Psoas muscle (tissue), 8 donors: ENCODE measurements around the gene RHBDL2. TPM values are rescaled to one million over a fixed set of nuclear protein-coding genes. Genes with fewer than 3 reads are reported as not detected.

Source experiments
- ATAC-seq, 4 donors: fragments of 200-7000 bp; cut with Tn5 transposase; one replicate each; pipeline ENCODE4 v1.9.1; 2020; ENCODE audit warnings: moderate library complexity in 3 of 4, mild to moderate bottlenecking in 2 of 4
- DNase-seq, 2 donors: peaks; one replicate each; pipeline ENCODE4 v3.0.0-alpha.2; 2020
- H3K27ac ChIP-seq: fragments of 200-600 bp; one replicate; pipeline ENCODE4 v1.8.0; 2022
- H3K27me3 ChIP-seq, 3 donors: fragments of 200-600 bp in 1 of 3; one replicate each; pipeline versions ENCODE4 v1.6.1 to v1.8.0; 2013 to 2022; ENCODE audit warnings: low read length in 2 of 3, mild to moderate bottlenecking in 2 of 3, moderate library complexity in 1 of 3; ENCODE audit not compliant: insufficient read depth in 3 of 3
- H3K36me3 ChIP-seq, 2 donors: fragments of 200-600 bp in 1 of 2; one replicate each; pipeline versions ENCODE4 v1.6.1 to v1.8.0; 2013 to 2022; ENCODE audit warnings: low read depth in 1 of 2, mild to moderate bottlenecking in 1 of 2, moderate library complexity in 1 of 2; ENCODE audit not compliant: insufficient read depth in 1 of 2
- H3K4me1 ChIP-seq: fragments of 200-600 bp; one replicate; pipeline ENCODE4 v1.8.0; 2022
- H3K4me3 ChIP-seq: fragments of 200-600 bp; one replicate; pipeline ENCODE4 v1.8.0; 2022; ENCODE audit warnings: mild to moderate bottlenecking
- H3K9me3 ChIP-seq: fragments of 200-600 bp; one replicate; pipeline ENCODE4 v1.8.0; 2022
- CTCF ChIP-seq: fragments of 200-600 bp; IDR thresholded peaks from one replicate; pipeline ENCODE4 v1.8.0; 2022; ENCODE audit warnings: antibody characterized with exemption
- WGBS, 3 donors: extraction: QIAGEN DNeasy Blood & Tissue Kit; methylation state at CpG; one replicate each; pipeline versions ENCODE4 v1.1.6 to v1.1.7; 2013; 5-methylcytosine and 5-hydroxymethylcytosine counted together
- intact Hi-C, 2 donors: fragments of 100-400 bp; cut with DNase I; formaldehyde crosslinking; loops; one replicate each; pipeline versions ENCODE4 v1.11.0 to v1.14.2; 2022
- polyA plus RNA-seq, 3 donors: library from polyadenylated mRNA; stranded (reverse); fragments of 200-250 nt; gene quantifications; one replicate each; pipeline ENCODE4 v1.2.3, GENCODE V29; 2013
- total RNA-seq, 4 donors: library from RNA; stranded (reverse); fragmentation: NEBNext Ultra II Directional in 2 of 4; extraction: Animal tissue kit (Norgen Biotek cat#: 25700) in 2 of 4; gene quantifications; one replicate each; pipeline versions ENCODE4 v1.2.1 to v1.2.4, GENCODE V29; 2021 to 2023
- donor health status: healthy with polysubstance abuse.
- donor health status: DM: no; HTN: no; CAD: no; lungs with moderate emphysema.
- donor health status: Bipolar disorder and iron deficiency.
- donor health status: healthy.
- donor health status: DM: yes; HTN: yes; CAD: no.
- donor health status: DM: no; HTN: no; CAD: no.
- donor health status: DM: no; HTN: no; CAD: no.
- donor health status: DM: yes; HTN: yes; CAD: no.

RHBDL2 gene
- total and polyA plus RNA-seq, 7 donors, result 0.09 to 0.31 (median 0.16) TPM; not detected in 4

DNA sequence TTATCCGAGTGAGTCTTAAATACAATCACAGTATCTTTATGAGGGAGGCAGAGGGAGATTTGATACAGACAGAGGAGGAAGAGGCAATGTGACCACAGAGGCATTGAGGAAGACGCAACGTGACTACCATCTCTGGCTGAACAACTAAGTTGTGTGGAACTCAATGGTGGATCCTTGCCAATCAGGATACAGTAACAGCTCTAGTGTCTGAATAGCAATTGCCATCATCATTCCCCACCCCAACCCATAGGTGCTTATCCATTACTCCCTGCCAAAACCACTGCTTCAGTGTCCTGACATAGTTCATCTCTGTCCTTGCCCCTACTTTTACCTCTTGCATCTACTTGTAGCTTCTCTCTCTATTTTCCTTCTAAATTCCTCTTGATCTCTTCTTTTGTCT lies 20.5 kb upstream of the RHBDL2 start:
- DNase-seq, result no peak
- WGBS, 3 donors, result 45 to 55% (median 46%) methylated on average over 3 of the region's 3 CpGs
- Histone ChIP-seq H3K27me3 (peaks cover 0 to 4% (median 0%) of the 10 kb centered on the region in 3 donors), H3K4me3 (no peak overlapping the region), H3K4me1 (peaks cover 3% of the 10 kb centered on the region), H3K36me3 (no peaks in the 10 kb centered on the region), H3K27ac (no peak overlapping the region), H3K9me3 (no peaks in the 10 kb centered on the region)
- intact Hi-C loops, result no loop called here
- no peak for TF ChIP-seq CTCF
- ATAC-seq, result peak in 3 of 4 donors; percentile 33 to 80 (median 79)

- intact Hi-C loops, result no loop called here
- ATAC-seq, result no peak
- peaks cover 0 to 7% (median 0%) of the 10 kb centered on the region in 3 donors for H3K27me3 ChIP-seq
- WGBS, 3 donors, result 90 to 97% (median 93%) methylated on average over 2 of the region's 2 CpGs
- TF ChIP-seq CTCF, result no peak
- H3K4me3 ChIP-seq, result no peak overlapping the region
- no peaks in the 10 kb centered on the region for H3K36me3 ChIP-seq
- no peaks in the 10 kb centered on the region for H3K9me3 ChIP-seq
- no peak overlapping the region for H3K27ac ChIP-seq
- DNase-seq, result no peak
- peaks cover 3% of the 10 kb centered on the region for H3K4me1 ChIP-seq
Measured at GRCh38 chr1:38958967-38959366, 17.3 kb upstream of the RHBDL2 start.

DNA sequence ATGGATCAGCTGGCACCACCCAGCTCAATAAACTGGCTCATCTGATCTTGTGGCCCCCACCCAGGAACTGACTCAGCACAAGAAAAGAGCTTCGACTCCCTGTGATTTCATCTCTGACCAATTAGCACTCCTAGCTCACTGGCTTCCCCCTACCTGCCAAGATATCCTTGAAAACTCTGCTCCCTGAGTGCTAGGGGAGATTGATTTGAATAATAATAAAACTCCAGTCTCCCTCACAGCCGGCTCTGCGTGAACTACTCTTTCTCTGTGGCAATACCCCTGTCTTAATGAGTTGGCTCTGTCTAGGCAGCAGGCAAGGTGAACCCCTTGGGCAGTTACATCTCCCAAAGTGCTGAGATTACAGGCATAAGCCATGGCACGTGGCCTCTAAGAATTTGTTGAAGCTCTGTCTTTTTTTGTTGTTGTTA lies 11.8 kb upstream of the RHBDL2 start:
- H3K27ac ChIP-seq, result no peak overlapping the region
- DNase-seq (no peak), ATAC-seq (no peak)
- no peaks in the 10 kb centered on the region for H3K36me3 ChIP-seq
- peaks cover 0 to 2% (median 0%) of the 10 kb centered on the region in 3 donors for H3K27me3 ChIP-seq
- intact Hi-C loops, result no loop called here
- no peaks in the 10 kb centered on the region for H3K9me3 ChIP-seq
- H3K4me1 ChIP-seq, result no peaks in the 10 kb centered on the region
- no peak for TF ChIP-seq CTCF
- 25 to 34% (median 28%) methylated on average over 4 of the region's 4 CpGs for WGBS, 3 donors
- H3K4me3 ChIP-seq, result no peak overlapping the region

GRCh38 chr1:38950553-38950952 lies 8.9 kb upstream of the RHBDL2 start:
- ATAC-seq (no peak), DNase-seq (no peak)
- intact Hi-C loops, result no loop called here
- H3K4me1 ChIP-seq, result no peaks in the 10 kb centered on the region
- no peak overlapping the region for H3K27ac ChIP-seq
- H3K27me3 ChIP-seq, result peaks cover 0 to 2% (median 0%) of the 10 kb centered on the region in 3 donors
- TF ChIP-seq CTCF, result no peak
- H3K9me3 ChIP-seq, result no peaks in the 10 kb centered on the region
- 56 to 59% (median 58%) methylated on average over 2 of the region's 2 CpGs for WGBS, 3 donors
- H3K4me3 ChIP-seq, result no peak overlapping the region
- H3K36me3 ChIP-seq, result no peaks in the 10 kb centered on the region

DNA sequence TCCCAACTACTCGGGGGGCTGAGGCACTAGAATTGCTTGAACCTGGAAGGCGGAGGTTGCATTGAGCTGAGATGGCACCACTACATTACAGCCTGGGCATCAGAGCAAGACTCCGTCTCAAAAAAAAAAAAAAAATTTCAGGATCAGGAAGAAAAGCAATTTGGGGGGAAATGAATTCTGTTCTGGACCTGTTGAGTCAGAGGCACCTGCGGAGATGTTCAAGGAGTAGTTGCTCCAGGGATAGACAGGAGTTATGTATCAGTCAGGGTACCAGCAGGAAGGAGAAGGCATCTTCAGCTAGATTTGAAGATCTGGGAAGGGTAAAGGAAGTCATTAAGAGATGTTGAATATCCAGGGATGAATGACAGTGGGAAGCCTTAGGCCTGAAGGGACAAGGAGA lies 2.9 kb upstream of the RHBDL2 start:
- WGBS, 3 donors, result 93 to 94% (median 93%) methylated on average over 4 of the region's 4 CpGs
- ATAC-seq (no peak), DNase-seq (no peak)
- no peak for TF ChIP-seq CTCF
- Histone ChIP-seq H3K27ac (no peak overlapping the region), H3K4me3 (no peak overlapping the region), H3K4me1 (no peaks in the 10 kb centered on the region), H3K9me3 (no peaks in the 10 kb centered on the region), H3K27me3 (no peaks in the 10 kb centered on the region), H3K36me3 (no peaks in the 10 kb centered on the region)
- intact Hi-C loops, result no loop called here
